GM19395 (cell line): Measurements from ENCODE around the gene ITGA11.

Source experiments
- ATAC-seq: cut with Tn5 transposase; IDR thresholded peaks from one replicate; pipeline ENCODE4 v1.9.1; 2021; ENCODE audit warnings: mild to moderate bottlenecking, moderate library complexity; ENCODE audit not compliant: unreplicated experiment

ITGA11 gene

GRCh38 chr15:68396068-68396467 is 35.9 kb downstream of the ITGA11 start:
- ATAC-seq = no peak

DNA sequence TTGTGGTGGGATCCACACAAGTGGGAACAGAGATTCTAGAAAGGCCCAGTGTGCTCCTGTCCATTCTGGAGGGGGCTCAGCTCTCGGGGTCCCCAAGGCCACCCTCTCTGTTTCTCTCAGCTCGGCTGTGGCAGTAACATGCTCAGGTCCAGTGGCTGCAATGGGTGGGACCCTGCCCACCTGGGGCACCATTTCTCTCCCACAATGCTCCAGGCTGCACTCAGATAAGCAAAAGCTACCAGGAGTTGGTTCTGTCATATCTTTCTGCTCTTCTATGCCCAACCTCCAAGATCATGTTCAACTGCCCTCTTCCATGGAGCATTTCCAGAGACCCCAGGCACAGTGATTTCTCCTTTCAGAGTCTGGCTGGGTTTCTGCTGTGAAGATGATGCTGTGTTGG is 40.8 kb downstream of the ITGA11 start:
- no peak for ATAC-seq

DNA sequence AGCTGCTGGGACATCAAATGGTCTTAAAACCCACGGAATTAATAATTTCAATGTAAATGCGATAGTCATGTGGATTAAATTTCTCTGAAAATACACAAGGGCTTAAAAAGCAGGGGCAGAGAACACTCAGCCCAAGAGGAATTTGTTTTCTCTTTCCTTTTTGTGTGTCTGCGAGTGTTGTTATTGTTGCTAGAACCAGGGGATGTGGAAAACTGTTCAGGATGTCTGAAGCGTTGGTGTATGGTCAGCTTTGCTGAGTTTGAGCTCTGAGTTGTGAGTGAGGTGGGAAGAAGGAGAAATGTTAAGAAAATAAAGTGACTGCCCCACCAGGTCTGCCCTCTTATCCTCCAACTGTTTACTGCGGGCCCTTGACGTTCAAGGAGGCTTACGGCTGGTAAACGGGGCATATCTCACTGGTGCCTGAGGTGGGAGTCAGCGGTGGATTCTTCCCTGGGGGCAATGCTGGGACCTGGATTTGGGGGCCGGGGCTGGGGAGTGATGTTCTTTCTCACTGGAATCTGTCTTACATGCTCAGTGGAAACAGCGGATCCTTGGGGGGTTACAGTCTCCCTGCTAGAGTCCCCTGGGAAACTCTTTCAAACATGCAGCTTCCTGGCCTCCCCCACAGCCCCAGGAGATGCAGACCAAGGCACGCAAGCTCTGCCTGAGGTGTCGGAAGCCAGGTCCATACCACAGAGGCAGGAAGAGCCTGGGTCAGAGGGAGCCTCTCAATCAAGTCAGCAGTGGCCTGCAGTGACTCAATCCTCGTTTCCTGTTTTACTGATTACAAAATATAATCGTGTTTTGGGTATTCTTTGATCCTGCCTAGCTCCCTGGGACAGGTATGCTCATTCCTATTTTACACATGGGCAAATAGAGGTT is 41.8 kb downstream of the ITGA11 start:
- ATAC-seq = peak; percentile 50

DNA sequence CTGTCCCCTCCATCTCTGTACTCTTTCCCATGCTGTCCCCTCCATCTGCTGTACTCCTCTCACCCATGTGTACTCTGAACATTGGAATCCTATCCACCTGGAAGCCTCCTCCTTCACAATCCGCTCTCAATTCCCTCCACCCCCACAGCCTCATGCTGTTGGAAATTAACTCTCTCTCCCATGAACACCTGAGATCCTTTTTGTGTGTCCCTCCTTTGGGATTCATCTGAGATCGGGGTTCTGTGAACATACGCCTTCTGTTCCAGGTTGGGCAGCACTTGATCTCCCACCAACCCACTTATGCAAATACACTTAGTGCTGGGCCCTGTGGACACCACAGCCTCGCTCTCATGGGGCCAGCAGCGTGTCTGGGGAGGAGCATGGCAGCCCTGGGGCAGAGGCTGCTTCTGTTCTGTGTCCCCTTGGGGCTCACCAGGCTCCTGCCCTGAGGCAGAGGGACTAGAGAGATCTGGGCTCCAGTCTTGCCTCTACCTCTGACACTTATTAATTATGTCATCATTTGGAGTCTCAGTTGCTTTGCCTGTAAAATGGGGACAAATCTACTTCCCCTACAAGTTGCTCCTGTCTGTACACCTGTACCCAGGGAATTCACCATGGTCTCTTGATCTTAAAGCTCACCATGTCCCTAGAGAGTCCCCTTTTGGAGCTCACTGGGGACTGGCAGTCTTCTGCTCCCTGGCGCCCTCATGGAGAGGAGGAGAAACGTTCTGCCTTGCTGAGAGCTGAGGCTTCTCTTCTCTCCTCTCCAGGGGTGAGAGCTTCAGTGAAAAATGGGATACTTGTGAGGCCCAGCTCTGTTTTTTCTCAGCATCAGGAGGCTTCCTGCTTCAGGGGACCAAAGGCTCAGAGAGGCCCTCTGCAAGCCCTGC is 42.7 kb downstream of the ITGA11 start:
- no peak for ATAC-seq

DNA sequence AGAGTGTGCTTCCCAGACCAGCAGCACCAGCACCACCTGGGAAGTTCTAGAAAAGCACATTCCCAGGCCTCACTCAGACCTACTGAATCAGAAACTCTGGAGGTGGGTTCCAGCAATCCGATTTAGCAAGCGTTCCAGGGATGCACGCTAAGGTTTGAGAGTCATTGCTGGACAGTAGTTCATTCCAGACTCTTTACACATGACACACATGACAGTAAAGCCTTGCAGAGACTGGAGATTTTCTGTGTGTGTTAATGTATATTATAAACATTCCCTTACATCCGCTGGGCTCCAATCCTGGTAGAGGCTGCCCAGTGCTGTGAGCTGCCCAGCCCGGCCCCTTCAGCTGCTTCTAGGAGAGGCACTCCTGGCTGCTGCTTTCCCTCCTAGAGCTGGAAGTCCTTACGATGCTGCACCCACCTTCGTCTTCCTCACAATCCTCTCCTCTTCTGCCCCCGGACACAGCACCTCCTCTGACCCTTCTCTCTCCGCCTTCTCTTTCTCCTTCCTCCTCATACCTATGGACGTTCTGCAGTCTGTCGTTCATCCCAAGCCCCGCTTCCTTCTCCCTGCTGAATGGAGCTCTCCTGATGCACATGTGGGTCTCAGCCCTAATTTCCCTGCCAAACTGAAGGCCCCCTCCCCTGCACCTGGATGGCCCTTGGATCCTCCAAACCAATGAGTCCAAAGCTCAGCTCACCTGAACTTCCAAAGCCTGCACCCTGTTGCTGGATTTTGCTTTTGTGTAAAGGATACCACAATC is 44.4 kb downstream of the ITGA11 start:
- no peak for ATAC-seq

DNA sequence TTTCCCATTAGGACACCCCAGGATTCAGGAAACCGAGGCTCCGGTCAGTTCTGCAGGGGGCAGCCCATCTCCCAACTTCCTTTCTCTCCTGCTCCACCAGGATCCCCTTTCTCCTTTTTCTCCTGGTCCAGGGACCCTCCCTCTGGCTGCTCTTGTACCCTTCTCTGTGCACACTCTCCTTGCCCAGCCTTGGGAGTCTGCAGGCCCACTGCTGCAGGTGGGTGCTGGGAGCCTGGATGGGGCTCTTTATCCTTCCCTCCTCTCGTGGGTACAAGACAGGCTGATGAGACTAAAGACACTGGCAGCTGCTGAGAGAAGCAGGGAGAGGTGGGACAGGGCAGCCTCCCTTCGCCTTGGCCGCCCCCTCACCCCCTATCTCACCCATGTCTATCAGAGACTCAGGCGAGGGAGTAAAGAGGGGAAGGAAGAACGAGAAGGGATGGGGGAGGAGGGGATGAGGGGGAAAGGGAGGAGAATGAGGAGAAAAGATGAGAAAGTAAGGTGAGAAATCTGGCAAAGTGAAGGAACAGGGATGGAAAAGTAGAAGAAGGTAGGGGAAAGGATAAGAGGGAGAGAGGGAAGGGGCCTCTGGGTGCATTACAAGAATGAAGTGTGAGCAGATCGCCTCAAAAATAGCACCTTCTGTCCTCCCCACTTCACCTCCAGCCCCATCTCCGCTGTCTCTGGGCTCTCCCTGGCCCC is 45.2 kb downstream of the ITGA11 start:
- ATAC-seq = no peak

- ATAC-seq = no peak
Observed at GRCh38 chr15:68385671-68386586, 46.0 kb downstream of the ITGA11 start.

- ATAC-seq = no peak
Observed at GRCh38 chr15:68385240-68385561, 46.8 kb downstream of the ITGA11 start.

DNA sequence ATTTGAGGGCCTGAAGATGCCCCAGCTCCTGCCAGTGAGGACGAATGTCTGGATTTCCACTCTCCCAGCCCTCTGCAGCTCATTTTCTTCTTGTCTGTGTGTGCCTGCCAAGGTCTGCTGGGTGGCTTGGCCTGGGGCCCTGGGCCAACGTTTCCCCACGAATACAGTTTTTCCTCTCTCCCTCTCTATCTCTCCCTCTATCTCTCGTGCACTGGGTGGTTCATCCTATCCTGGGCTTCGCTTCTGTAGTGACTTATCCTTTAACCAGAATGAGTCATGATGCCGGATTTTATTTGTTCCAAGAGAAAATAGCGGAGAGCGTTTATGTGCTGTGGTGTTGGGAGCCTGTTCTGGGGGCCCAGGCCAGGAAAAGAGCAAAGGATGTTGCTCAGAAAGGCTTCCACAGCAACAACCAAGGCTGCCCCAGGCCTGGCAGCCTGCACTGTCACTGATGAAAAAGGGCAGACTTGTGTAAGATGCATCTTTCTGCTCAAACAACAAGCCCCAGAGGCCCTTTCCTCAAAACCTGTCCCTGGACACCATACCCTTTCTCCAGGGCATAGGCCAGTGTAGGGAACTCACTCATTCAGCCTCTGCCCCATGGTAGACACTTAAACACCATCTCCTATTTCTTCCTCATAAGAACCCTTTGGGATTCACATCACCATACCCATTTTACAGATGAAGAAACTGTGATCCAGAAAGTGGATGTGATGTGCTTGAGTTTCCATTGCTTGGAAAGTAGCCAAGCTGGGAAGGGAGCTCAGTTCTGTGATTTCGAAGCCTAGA is 47.3 kb downstream of the ITGA11 start:
- no peak for ATAC-seq

DNA sequence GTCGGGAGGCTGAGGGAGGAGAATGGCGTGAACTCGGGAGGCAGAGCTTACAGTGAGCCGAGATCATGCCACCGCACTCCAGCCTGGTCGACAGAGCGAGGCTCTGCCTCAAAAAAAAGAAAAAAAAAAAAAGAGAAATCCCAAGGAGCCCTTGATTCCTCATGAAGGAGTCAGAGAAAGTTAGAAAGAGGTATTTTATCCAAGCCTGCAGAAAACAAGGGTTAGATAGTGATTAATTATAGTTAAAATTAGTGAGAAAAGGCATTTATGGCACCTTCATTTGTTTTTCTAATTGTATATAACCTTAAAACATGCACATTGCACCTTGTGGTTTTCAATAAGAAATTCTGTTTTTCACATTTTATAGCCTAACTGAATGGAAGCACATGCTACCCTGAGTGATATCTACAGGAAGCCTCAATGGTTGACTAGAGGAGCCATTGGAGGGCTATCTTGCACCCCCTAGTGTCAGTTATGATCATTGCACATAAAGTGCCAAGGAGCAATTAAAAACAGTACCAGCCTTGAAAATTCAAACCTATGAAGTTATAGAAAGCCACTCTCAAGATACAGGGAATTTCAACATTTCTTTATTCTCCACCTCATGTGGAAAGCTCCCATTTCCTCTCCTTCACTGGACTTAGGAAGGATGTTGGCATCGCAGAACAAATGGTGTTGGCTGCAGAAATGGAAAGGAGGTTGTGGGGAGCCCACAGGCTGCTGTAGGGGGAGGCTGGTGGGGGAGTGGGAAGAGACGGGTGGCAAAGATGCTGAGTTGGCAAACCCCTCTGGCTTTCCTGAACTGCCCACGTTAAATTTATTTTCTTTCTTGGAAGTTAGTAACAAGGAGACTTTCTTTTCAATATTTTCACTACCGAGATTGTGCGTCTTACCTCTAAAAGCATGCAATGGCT is 48.5 kb downstream of the ITGA11 start:
- no peak for ATAC-seq

GRCh38 chr15:68382286-68383007 is 49.5 kb downstream of the ITGA11 start:
- no peak for ATAC-seq

DNA sequence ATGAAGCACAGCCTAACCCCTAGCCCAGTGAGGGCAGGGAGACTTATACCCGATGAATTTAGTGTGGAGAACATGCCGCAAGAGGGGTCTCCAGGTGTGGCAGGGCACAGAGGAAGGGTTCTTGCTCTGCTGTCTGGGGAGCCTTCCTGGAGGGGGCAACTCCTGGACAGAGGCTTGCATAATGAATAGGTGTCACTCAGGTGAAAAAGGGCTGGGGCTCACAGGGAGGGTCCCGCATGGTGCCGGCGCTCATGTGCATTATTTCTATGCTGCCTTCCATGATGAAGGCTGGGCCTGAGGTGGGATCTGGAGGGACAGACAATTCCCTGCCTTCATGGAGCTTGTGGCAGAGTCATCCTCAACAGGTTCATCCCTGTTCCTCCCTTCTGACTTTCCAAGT is 51.5 kb downstream of the ITGA11 start:
- no peak for ATAC-seq

DNA sequence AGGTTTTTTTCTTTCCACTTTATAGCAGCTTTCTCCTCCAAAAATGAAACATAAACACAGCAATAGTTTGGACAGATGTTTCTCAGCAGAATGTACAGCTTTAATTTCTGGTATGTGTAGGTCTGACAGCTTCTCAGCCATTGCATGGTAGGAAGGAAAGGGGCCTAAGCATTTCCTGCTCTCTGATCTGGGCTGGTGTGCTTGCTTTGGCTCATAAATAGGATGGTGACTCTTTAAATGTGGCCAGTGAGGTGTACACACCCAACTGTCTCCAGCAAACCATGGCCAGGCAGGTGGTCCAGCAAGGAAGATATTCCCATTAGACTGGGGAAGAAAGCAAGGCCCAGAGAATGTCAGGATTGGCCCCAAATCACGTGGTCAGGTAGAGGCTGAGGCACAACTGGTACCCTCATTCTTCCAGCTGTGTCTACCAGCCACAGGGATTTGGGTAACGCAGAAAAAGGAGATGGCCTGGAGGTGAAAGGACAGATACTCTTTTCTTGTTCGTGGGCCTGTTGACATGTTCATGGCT is 52.1 kb downstream of the ITGA11 start:
- ATAC-seq = no peak

GRCh38 chr15:68379058-68379758 is 52.8 kb downstream of the ITGA11 start:
- no peak for ATAC-seq

DNA sequence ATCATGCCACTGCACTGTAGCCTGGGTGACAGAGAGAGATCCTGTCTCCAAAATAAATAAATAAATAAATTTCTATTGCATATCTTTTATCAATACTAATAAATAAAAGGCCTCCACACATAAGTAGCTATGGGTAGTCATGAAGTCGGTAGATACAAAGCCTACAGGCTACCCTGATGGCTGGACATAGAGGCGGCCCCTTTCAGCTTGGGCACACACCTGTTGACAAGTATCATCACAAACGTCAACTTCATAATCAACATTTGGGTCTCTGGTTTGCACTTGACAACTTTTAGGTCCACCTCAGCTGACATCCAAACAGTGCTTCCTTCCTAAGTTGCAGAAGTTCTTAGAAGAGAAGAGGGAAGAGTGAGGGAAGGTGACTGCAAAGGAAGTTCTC is 53.4 kb downstream of the ITGA11 start:
- no peak for ATAC-seq

DNA sequence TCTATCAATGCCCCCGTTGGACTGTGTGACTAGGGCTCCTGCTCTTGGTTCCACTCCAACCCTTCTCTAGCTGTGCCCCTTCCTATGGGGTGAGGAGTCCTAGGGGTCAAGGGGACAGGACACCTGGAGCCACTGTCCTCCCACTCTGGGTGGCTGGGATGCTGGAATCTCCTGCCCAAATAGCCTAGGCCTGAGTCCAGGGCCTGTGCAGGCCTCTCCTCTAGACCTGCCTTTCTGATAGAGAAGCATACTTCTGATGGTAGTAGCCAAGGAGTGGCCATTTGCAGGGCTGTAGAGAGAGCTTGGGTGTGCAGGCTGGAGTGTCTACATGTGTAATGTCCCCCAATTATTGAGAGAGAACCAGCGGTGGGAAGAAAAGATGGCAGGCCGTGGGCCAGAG is 54.2 kb downstream of the ITGA11 start:
- no peak for ATAC-seq
